ENCODE measurements around the gene VIPR2. TPM values are rescaled to one million over a fixed set of nuclear protein-coding genes. Genes with fewer than 3 reads are reported as not detected.

The VIPR2 gene
- polyA plus RNA-seq, 3 donors: not detected

DNA sequence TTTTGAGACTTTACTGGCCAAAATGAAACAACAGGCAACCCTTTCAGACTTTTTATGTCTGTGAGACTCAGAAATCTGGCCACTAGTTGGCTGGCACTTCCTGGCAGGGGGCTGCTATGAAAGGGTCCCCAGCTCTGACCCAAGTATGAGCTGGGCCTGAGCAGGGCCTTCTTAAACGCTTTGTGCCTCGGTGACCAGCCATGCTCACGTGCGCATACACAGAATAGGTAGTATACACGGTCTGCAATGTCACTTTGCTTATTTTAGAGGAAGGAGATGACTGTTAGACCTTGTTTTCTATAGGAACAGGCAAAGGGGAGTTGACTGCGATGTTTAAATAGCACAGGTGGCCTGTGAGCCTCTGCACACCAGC, 129.6 kb downstream of the VIPR2 start:
- Mint-ChIP-seq H3K27ac (no peak overlapping the region), H3K9me3 (peaks cover 0 to 3% (median 0%) of the 10 kb centered on the region in 7 donors), H3K4me1 (peaks cover 2% of the 10 kb centered on the region), H3K27me3 (ENCODE audit: low read depth in 3 of 3) (peaks cover 1 to 6% (median 3%) of the 10 kb centered on the region in 3 donors), H3K4me3 (no peak overlapping the region), H3K36me3 (no peaks in the 10 kb centered on the region)
- no peak overlapping the region for H3K9ac ChIP-seq (ENCODE audit: insufficient read depth, low read length, poor library complexity, severe bottlenecking)
- intact Hi-C loops (cut with micrococcal nuclease): no loop called here
- no peak overlapping the region for H3K27ac ChIP-seq (ENCODE audit: low read depth in 1 of 2, low read length in 2 of 2)
- TF ChIP-seq, protein P1, sequence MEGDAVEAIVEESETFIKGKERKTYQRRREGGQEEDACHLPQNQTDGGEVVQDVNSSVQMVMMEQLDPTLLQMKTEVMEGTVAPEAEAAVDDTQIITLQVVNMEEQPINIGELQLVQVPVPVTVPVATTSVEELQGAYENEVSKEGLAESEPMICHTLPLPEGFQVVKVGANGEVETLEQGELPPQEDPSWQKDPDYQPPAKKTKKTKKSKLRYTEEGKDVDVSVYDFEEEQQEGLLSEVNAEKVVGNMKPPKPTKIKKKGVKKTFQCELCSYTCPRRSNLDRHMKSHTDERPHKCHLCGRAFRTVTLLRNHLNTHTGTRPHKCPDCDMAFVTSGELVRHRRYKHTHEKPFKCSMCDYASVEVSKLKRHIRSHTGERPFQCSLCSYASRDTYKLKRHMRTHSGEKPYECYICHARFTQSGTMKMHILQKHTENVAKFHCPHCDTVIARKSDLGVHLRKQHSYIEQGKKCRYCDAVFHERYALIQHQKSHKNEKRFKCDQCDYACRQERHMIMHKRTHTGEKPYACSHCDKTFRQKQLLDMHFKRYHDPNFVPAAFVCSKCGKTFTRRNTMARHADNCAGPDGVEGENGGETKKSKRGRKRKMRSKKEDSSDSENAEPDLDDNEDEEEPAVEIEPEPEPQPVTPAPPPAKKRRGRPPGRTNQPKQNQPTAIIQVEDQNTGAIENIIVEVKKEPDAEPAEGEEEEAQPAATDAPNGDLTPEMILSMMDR (IDR thresholded peaks at IDR 0.05): no peak
- no peaks in the 10 kb centered on the region for H3K36me3 ChIP-seq (replicated peaks in 1 of 2; ENCODE audit: control insufficient read depth in 1 of 2, insufficient read depth in 2 of 2, low read length in 2 of 2)
- no peaks in the 10 kb centered on the region for H3K79me2 ChIP-seq (ENCODE audit: insufficient read depth, low read length)
- no peaks in the 10 kb centered on the region for H4K20me1 ChIP-seq (ENCODE audit: insufficient read depth, low read length)
- no peaks in the 10 kb centered on the region for H3K9me3 ChIP-seq (replicated peaks in 1 of 2; ENCODE audit: control insufficient read depth in 1 of 2, insufficient read depth in 1 of 2, low read length in 2 of 2)
- no peak for DNase-seq
- H2AFZ ChIP-seq (ENCODE audit: insufficient read depth, low read depth, low read length, poor library complexity, severe bottlenecking): no peak overlapping the region
- no peak overlapping the region for H3K4me2 ChIP-seq (replicated peaks; ENCODE audit: extremely low read depth, low read length, poor library complexity, severe bottlenecking)
- WGBS (ENCODE audit: insufficient coverage): 91% methylated on average over 6 of the region's 6 CpGs
- H3K4me1 ChIP-seq (ENCODE audit: control insufficient read depth in 1 of 2, insufficient read depth in 2 of 2, low read length in 2 of 2): no peaks in the 10 kb centered on the region
- no peak overlapping the region for H3K4me3 ChIP-seq (replicated peaks in 1 of 3; ENCODE audit: low read depth in 2 of 3, low read length in 3 of 3)
- H3K27me3 ChIP-seq (ENCODE audit: control insufficient read depth in 2 of 2, insufficient read depth in 2 of 2, low read length in 2 of 2): no peaks in the 10 kb centered on the region

DNA sequence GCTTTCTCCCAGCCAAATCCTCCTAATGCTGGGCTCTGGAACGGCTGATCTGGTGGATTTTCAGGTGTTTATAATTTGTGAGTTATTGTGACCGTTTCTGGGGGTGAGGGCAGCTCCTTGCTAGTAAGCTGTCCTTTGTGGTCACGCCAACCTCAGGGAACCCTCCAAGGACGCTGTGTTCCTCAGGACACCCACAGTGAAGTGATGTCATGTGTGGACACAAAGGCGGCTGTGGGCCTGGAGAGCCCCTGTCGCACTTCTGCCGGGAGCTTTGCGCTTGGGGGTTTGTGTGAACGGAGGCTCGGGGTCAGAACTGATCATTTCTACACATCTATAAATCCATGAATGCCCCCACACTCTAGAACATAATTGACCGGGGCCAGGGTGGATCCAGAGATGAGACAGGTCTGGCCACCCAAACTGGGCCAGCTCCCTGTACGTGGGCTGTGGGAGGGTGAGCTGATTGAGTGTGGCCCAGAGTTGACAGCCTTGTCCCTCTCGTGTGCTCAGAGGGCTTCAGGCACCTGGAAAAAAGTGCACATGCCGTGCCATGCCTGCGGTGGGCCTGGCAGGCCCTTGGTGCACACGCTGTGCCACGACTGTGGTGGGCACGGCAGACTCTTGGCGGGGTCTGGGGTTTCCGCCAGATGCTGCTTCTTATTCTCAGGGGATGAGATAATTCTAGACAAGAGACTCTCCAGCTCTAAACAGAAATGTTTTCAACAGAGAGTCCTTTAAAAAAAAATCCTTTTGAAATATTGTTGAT, 130.2 kb downstream of the VIPR2 start:
- Histone ChIP-seq H3K4me3 (replicated peaks in 1 of 3; ENCODE audit: low read depth in 2 of 3, low read length in 3 of 3) (no peak overlapping the region), H3K9me3 (replicated peaks in 1 of 2; ENCODE audit: control insufficient read depth in 1 of 2, insufficient read depth in 1 of 2, low read length in 2 of 2) (no peaks in the 10 kb centered on the region), H2AFZ (ENCODE audit: insufficient read depth, low read depth, low read length, poor library complexity, severe bottlenecking) (no peak overlapping the region), H3K27ac (ENCODE audit: low read depth in 1 of 2, low read length in 2 of 2) (no peak overlapping the region), H3K9ac (ENCODE audit: insufficient read depth, low read length, poor library complexity, severe bottlenecking) (no peak overlapping the region), H3K27me3 (ENCODE audit: control insufficient read depth in 2 of 2, insufficient read depth in 2 of 2, low read length in 2 of 2) (no peaks in the 10 kb centered on the region), H3K4me2 (replicated peaks; ENCODE audit: extremely low read depth, low read length, poor library complexity, severe bottlenecking) (no peak overlapping the region), H3K79me2 (ENCODE audit: insufficient read depth, low read length) (no peaks in the 10 kb centered on the region), H3K36me3 (replicated peaks in 1 of 2; ENCODE audit: control insufficient read depth in 1 of 2, insufficient read depth in 2 of 2, low read length in 2 of 2) (no peaks in the 10 kb centered on the region), H4K20me1 (ENCODE audit: insufficient read depth, low read length) (no peaks in the 10 kb centered on the region), H3K4me1 (ENCODE audit: control insufficient read depth in 1 of 2, insufficient read depth in 2 of 2, low read length in 2 of 2) (no peaks in the 10 kb centered on the region)
- peak overlapping the region in 1 of 7 donors; percentile 32 for H3K27ac Mint-ChIP-seq
- no peak overlapping the region for H3K4me3 Mint-ChIP-seq
- H3K36me3 Mint-ChIP-seq: no peaks in the 10 kb centered on the region
- intact Hi-C loops (cut with micrococcal nuclease): no loop called here
- H3K9me3 Mint-ChIP-seq: peaks cover 0 to 4% (median 0%) of the 10 kb centered on the region in 7 donors
- no peak for DNase-seq
- TF ChIP-seq, protein P1 (IDR thresholded peaks at IDR 0.05): no peak
- 92% methylated on average over 8 of the region's 20 CpGs for WGBS (ENCODE audit: insufficient coverage)
- H3K27me3 Mint-ChIP-seq (ENCODE audit: low read depth in 3 of 3): peaks cover 1 to 6% (median 3%) of the 10 kb centered on the region in 3 donors
- peaks cover 2% of the 10 kb centered on the region for H3K4me1 Mint-ChIP-seq

Measured in CD14-positive monocyte (primary cell).